Activated T-cell treated with anti-CD3 and anti-CD28 coated beads, Interleukin-2, amount 50 U/mL, for 4 hours (primary cell): Measurements from ENCODE around the gene LECT2. TPM values are rescaled to one million over a fixed set of nuclear protein-coding genes. Genes with fewer than 3 reads are reported as not detected.

ENCODE experiments used
- ATAC-seq, 2 donors: fragments of 200-7000 bp; cut with Tn5 transposase; one replicate each; pipeline ENCODE4 v1.10.0; 2021
- DNase-seq: peaks from one replicate; pipeline ENCODE4 v3.0.0-alpha.2; 2020
- H3K27me3 Mint-ChIP-seq: one replicate; pipeline ENCODE4 v1.8.0; 2021; ENCODE audit warnings: low read depth, mixed read lengths
- H3K36me3 Mint-ChIP-seq: one replicate; pipeline ENCODE4 v1.8.0; 2022; ENCODE audit warnings: mixed read lengths; ENCODE audit not compliant: insufficient read depth
- H3K4me1 Mint-ChIP-seq: one replicate; pipeline ENCODE4 v1.8.0; 2021; ENCODE audit warnings: low read depth, mixed read lengths
- H3K4me3 Mint-ChIP-seq: one replicate; pipeline ENCODE4 v1.8.0; 2021; ENCODE audit warnings: mild to moderate bottlenecking, moderate library complexity, mixed read lengths
- H3K9me3 Mint-ChIP-seq: one replicate; pipeline ENCODE4 v1.8.0; 2021; ENCODE audit warnings: mixed read lengths
- total RNA-seq, 3 donors: library from RNA; stranded (reverse); gene quantifications; one replicate each; pipeline ENCODE4 v1.2.1, GENCODE V29; 2021

Gene LECT2
- total RNA-seq, 3 donors from 2014 or later: not detected

GRCh38 chr5:135966790-135967189 is 12.0 kb upstream of the LECT2 start:
- DNase-seq (no peak), ATAC-seq (no peak)
- Mint-ChIP-seq H3K9me3 (peaks cover 20% of the 10 kb centered on the region), H3K4me1 (no peaks in the 10 kb centered on the region), H3K36me3 (no peaks in the 10 kb centered on the region), H3K4me3 (no peak overlapping the region), H3K27me3 (peaks cover 7% of the 10 kb centered on the region)

- DNase-seq: no peak
- no peak for ATAC-seq
- Mint-ChIP-seq H3K4me1 (no peaks in the 10 kb centered on the region), H3K36me3 (no peaks in the 10 kb centered on the region), H3K27me3 (peaks cover 4% of the 10 kb centered on the region), H3K9me3 (peaks cover 13% of the 10 kb centered on the region), H3K4me3 (no peak overlapping the region)
Measured at GRCh38 chr5:135966165-135966564, 11.4 kb upstream of the LECT2 start.

- no peak for DNase-seq
- ATAC-seq: no peak
Measured at GRCh38 chr5:135965504-135965903, 10.7 kb upstream of the LECT2 start.

GRCh38 chr5:135964670-135965320 is 10.0 kb upstream of the LECT2 start:
- H3K4me1 Mint-ChIP-seq: no peaks in the 10 kb centered on the region
- ATAC-seq (no peak), DNase-seq (no peak)
- peaks cover 4% of the 10 kb centered on the region for H3K9me3 Mint-ChIP-seq
- no peak overlapping the region for H3K4me3 Mint-ChIP-seq
- H3K27me3 Mint-ChIP-seq: no peaks in the 10 kb centered on the region
- no peaks in the 10 kb centered on the region for H3K36me3 Mint-ChIP-seq

More at GRCh38 chr5:135965504-135965903, 10.7 kb upstream of the LECT2 start:
- H3K4me1 Mint-ChIP-seq: no peaks in the 10 kb centered on the region
- H3K27me3 Mint-ChIP-seq: no peaks in the 10 kb centered on the region
- no peak overlapping the region for H3K4me3 Mint-ChIP-seq
- H3K9me3 Mint-ChIP-seq: peaks cover 8% of the 10 kb centered on the region
- H3K36me3 Mint-ChIP-seq: no peaks in the 10 kb centered on the region

GRCh38 chr5:135955525-135955924 is 742 bp upstream of the LECT2 start:
- DNase-seq (no peak), ATAC-seq (no peak)
- no peaks in the 10 kb centered on the region for H3K4me1 Mint-ChIP-seq
- no peak overlapping the region for H3K4me3 Mint-ChIP-seq
- no peaks in the 10 kb centered on the region for H3K36me3 Mint-ChIP-seq
- no peaks in the 10 kb centered on the region for H3K9me3 Mint-ChIP-seq
- H3K27me3 Mint-ChIP-seq: peaks cover 8% of the 10 kb centered on the region

- ATAC-seq (no peak), DNase-seq (no peak)
- H3K36me3 Mint-ChIP-seq: no peaks in the 10 kb centered on the region
- no peaks in the 10 kb centered on the region for H3K4me1 Mint-ChIP-seq
- H3K27me3 Mint-ChIP-seq: peaks cover 8% of the 10 kb centered on the region
- H3K9me3 Mint-ChIP-seq: no peaks in the 10 kb centered on the region
- H3K4me3 Mint-ChIP-seq: no peak overlapping the region
Measured at GRCh38 chr5:135953850-135954249, 933 bp downstream of the LECT2 start.

GRCh38 chr5:135952683-135953082 is 2.1 kb downstream of the LECT2 start:
- Mint-ChIP-seq H3K27me3 (peaks cover 8% of the 10 kb centered on the region), H3K4me1 (no peaks in the 10 kb centered on the region), H3K9me3 (no peaks in the 10 kb centered on the region), H3K4me3 (no peak overlapping the region), H3K36me3 (no peaks in the 10 kb centered on the region)
- DNase-seq (no peak), ATAC-seq (no peak)

- no peak overlapping the region for H3K4me3 Mint-ChIP-seq
- H3K4me1 Mint-ChIP-seq: no peaks in the 10 kb centered on the region
- no peaks in the 10 kb centered on the region for H3K9me3 Mint-ChIP-seq
- no peak for DNase-seq
- H3K27me3 Mint-ChIP-seq: peaks cover 8% of the 10 kb centered on the region
- ATAC-seq: no peak
- H3K36me3 Mint-ChIP-seq: no peaks in the 10 kb centered on the region
Measured at GRCh38 chr5:135951807-135952206, 3.0 kb downstream of the LECT2 start.

GRCh38 chr5:135951257-135951656 is 3.5 kb downstream of the LECT2 start:
- ATAC-seq (no peak), DNase-seq (no peak)
- H3K4me1 Mint-ChIP-seq: no peaks in the 10 kb centered on the region
- no peak overlapping the region for H3K4me3 Mint-ChIP-seq
- no peaks in the 10 kb centered on the region for H3K36me3 Mint-ChIP-seq
- H3K9me3 Mint-ChIP-seq: no peaks in the 10 kb centered on the region
- H3K27me3 Mint-ChIP-seq: peaks cover 8% of the 10 kb centered on the region

- ATAC-seq: no peak
- Mint-ChIP-seq H3K9me3 (no peaks in the 10 kb centered on the region), H3K36me3 (no peaks in the 10 kb centered on the region), H3K4me1 (no peaks in the 10 kb centered on the region), H3K4me3 (no peak overlapping the region), H3K27me3 (peaks cover 8% of the 10 kb centered on the region)
- DNase-seq: no peak
Measured at GRCh38 chr5:135950611-135951010, 4.2 kb downstream of the LECT2 start.

GRCh38 chr5:135944967-135945560 is 9.7 kb downstream of the LECT2 start:
- no peak for DNase-seq
- no peak for ATAC-seq
- Mint-ChIP-seq H3K9me3 (no peaks in the 10 kb centered on the region), H3K4me1 (no peaks in the 10 kb centered on the region), H3K36me3 (no peaks in the 10 kb centered on the region), H3K4me3 (no peak overlapping the region), H3K27me3 (peaks cover 20% of the 10 kb centered on the region)

- ATAC-seq (no peak), DNase-seq (no peak)
- Mint-ChIP-seq H3K4me1 (no peaks in the 10 kb centered on the region), H3K4me3 (no peak overlapping the region), H3K9me3 (no peaks in the 10 kb centered on the region), H3K27me3 (peaks cover 20% of the 10 kb centered on the region), H3K36me3 (no peaks in the 10 kb centered on the region)
Measured at GRCh38 chr5:135944564-135944963, 10.2 kb downstream of the LECT2 start.

GRCh38 chr5:135942202-135942771 is 12.5 kb downstream of the LECT2 start:
- peaks cover 21% of the 10 kb centered on the region for H3K27me3 Mint-ChIP-seq
- no peak for DNase-seq
- H3K4me3 Mint-ChIP-seq: no peak overlapping the region
- no peaks in the 10 kb centered on the region for H3K36me3 Mint-ChIP-seq
- no peak for ATAC-seq
- no peaks in the 10 kb centered on the region for H3K9me3 Mint-ChIP-seq
- H3K4me1 Mint-ChIP-seq: no peaks in the 10 kb centered on the region

GRCh38 chr5:135941711-135942110 is 13.1 kb downstream of the LECT2 start:
- Mint-ChIP-seq H3K9me3 (no peaks in the 10 kb centered on the region), H3K27me3 (peaks cover 21% of the 10 kb centered on the region), H3K4me1 (no peaks in the 10 kb centered on the region), H3K36me3 (no peaks in the 10 kb centered on the region), H3K4me3 (no peak overlapping the region)
- no peak for DNase-seq
- ATAC-seq: no peak

GRCh38 chr5:135937245-135937911 is 17.4 kb downstream of the LECT2 start:
- Mint-ChIP-seq H3K27me3 (peaks cover 21% of the 10 kb centered on the region), H3K36me3 (no peaks in the 10 kb centered on the region), H3K4me1 (no peaks in the 10 kb centered on the region), H3K9me3 (no peaks in the 10 kb centered on the region), H3K4me3 (no peak overlapping the region)
- DNase-seq: no peak
- ATAC-seq: no peak
